Liver (tissue), 3 donors: Measurements from ENCODE around the gene DR1.

Source experiments
- EGR1 ChIP-seq, 2 donors: IDR thresholded peaks; 2 replicates each; pipeline ENCODE4 v1.6.1; 2016 to 2018; ENCODE audit warnings: antibody characterized with exemption in 2 of 2, low read depth in 2 of 2
- GABPA ChIP-seq, 2 donors: IDR thresholded peaks in 1 of 2; conservative IDR thresholded peaks in 1 of 2; 2 replicates each; pipeline ENCODE4 v1.6.1; 2016; ENCODE audit warnings: antibody characterized with exemption in 2 of 2, mild to moderate bottlenecking in 1 of 2, moderate library complexity in 1 of 2
- JUND ChIP-seq, 2 donors: IDR thresholded peaks; 2 replicates each; pipeline ENCODE4 v1.6.1; 2016; ENCODE audit warnings: antibody characterized with exemption in 2 of 2
- RAD21 ChIP-seq, 2 donors: IDR thresholded peaks; 2 replicates each; pipeline ENCODE4 v1.6.1; 2016; ENCODE audit warnings: antibody characterized with exemption in 2 of 2, mild to moderate bottlenecking in 2 of 2
- RXRA ChIP-seq, 2 donors: IDR thresholded peaks; 2 replicates each; pipeline ENCODE4 v1.6.1; 2017 to 2018; ENCODE audit warnings: antibody characterized with exemption in 2 of 2, mild to moderate bottlenecking in 1 of 2
- TAF1 ChIP-seq: conservative IDR thresholded peaks from 2 replicates; pipeline ENCODE4 v1.6.1; 2016; ENCODE audit warnings: antibody characterized with exemption, mild to moderate bottlenecking
- YY1 ChIP-seq: IDR thresholded peaks from 2 replicates; pipeline ENCODE4 v1.6.1; 2016; ENCODE audit warnings: antibody characterized with exemption, mild to moderate bottlenecking
- TF ChIP-seq, protein P1 (sequence below): fragments of 150-350 bp; IDR thresholded peaks from 2 replicates; pipeline ENCODE4 v1.5.1; 2017; ENCODE audit warnings: improper control_type of control experiment, low read depth, low read length; ENCODE audit not compliant: missing input control
- TF ChIP-seq, protein P2 (sequence below): IDR thresholded peaks from 2 replicates; pipeline ENCODE4 v1.6.1; 2016; ENCODE audit warnings: antibody characterized with exemption
- donor health status: healthy.
- donor health status: healthy.

GRCh38 chr1:93416183-93416582 is 70.5 kb downstream of the DR1 start:
- no peak for TF ChIP-seq RAD21 (IDR thresholded peaks at IDR 0.05)
- TF ChIP-seq, protein P1, sequence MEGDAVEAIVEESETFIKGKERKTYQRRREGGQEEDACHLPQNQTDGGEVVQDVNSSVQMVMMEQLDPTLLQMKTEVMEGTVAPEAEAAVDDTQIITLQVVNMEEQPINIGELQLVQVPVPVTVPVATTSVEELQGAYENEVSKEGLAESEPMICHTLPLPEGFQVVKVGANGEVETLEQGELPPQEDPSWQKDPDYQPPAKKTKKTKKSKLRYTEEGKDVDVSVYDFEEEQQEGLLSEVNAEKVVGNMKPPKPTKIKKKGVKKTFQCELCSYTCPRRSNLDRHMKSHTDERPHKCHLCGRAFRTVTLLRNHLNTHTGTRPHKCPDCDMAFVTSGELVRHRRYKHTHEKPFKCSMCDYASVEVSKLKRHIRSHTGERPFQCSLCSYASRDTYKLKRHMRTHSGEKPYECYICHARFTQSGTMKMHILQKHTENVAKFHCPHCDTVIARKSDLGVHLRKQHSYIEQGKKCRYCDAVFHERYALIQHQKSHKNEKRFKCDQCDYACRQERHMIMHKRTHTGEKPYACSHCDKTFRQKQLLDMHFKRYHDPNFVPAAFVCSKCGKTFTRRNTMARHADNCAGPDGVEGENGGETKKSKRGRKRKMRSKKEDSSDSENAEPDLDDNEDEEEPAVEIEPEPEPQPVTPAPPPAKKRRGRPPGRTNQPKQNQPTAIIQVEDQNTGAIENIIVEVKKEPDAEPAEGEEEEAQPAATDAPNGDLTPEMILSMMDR: no peak
- TF ChIP-seq YY1: no peak
- TF ChIP-seq TAF1: no peak
- no peak for TF ChIP-seq JUND (IDR thresholded peaks at IDR 0.05)
- no peak for TF ChIP-seq EGR1 (IDR thresholded peaks at IDR 0.05; ENCODE audit: low read depth in 2 of 2)
- TF ChIP-seq, protein P2, sequence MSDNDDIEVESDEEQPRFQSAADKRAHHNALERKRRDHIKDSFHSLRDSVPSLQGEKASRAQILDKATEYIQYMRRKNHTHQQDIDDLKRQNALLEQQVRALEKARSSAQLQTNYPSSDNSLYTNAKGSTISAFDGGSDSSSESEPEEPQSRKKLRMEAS: no peak
- TF ChIP-seq GABPA (IDR thresholded peaks at IDR 0.05 in 1 of 2, conservative IDR thresholded peaks at IDR 0.05 in 1 of 2): no peak
- no peak for TF ChIP-seq RXRA (IDR thresholded peaks at IDR 0.05)
